Testis (tissue), 2 donors: Measurements from ENCODE around the gene CD55.

Experiments
- CTCF ChIP-seq, 3 experiments: fragments of 450-650 bp in 2 of 3; fragments of 200-600 bp in 1 of 3; sonication (generic) in 1 of 3; IDR thresholded peaks; one replicate each; pipeline ENCODE4 v1.5.1; 2016 to 2019; ENCODE audit warnings: antibody characterized with exemption in 3 of 3, mild to moderate bottlenecking in 2 of 3, moderate library complexity in 1 of 3
- POLR2A ChIP-seq: fragments of 450-650 bp; IDR thresholded peaks from one replicate; pipeline ENCODE4 v1.6.1; 2017; ENCODE audit warnings: antibody characterized with exemption, mild to moderate bottlenecking, moderate library complexity

- TF ChIP-seq CTCF (IDR thresholded peaks at IDR 0.05) = no peak
- TF ChIP-seq POLR2A = no peak
These were observed 6.5 kb downstream of the CD55 start for GRCh38 chr1:207328004-207328403.
